ENCODE results near the gene IQSEC1. TPM values are rescaled to one million over a fixed set of nuclear protein-coding genes. Genes with fewer than 3 reads are reported as not detected.

The IQSEC1 gene
- total and polyA plus RNA-seq, 8 donors, result 24.9 to 57.0 (median 34.2) TPM

DNA sequence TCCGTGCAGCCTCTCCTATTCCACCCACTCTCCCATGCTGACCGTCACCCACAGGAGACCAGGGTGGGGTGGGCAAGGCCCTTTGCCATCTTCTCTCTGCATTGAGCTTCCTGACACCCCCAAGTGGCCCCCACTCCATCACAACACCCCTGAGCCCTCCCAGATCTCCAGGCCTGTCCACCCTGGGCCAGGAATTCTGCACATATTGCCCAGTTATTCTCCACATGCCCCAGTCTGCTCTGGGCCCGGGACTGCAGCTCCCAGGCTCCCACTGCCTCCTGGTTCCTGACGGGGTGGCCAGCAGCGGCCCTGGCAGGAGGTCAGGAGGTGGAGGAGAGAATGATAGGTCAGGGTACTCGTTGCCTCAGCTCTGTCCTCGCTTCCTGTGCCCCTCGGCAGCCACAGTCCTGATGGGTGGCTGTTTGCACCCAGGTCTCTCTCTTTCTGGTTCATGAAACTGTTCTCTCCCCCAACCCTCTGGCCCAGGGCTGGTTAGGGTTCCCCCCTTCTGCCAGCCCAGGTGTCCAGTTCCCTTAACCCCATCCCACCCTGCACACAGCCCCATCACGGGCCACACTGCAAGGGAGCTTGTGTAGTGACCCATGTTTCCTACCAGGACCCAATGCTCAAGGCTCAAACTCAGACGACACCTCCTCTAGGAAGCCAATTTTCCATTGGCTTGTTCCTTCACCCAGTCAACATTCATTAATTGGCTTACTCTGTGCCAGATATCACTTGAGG, 47.3 kb downstream of the IQSEC1 start:
- no peak for ATAC-seq
- Histone ChIP-seq H3K4me3 (no peak overlapping the region), H3K27me3 (no peaks in the 10 kb centered on the region), H3K4me1 (peaks cover 4 to 12% of the 10 kb centered on the region in 2 donors), H3K36me3 (no peaks in the 10 kb centered on the region), H3K27ac (no peak overlapping the region), H3K9me3 (no peaks in the 10 kb centered on the region)
- no peak for DNase-seq
- intact Hi-C loops (cut with DNase I), result no loop called here
- TF ChIP-seq, protein P1, sequence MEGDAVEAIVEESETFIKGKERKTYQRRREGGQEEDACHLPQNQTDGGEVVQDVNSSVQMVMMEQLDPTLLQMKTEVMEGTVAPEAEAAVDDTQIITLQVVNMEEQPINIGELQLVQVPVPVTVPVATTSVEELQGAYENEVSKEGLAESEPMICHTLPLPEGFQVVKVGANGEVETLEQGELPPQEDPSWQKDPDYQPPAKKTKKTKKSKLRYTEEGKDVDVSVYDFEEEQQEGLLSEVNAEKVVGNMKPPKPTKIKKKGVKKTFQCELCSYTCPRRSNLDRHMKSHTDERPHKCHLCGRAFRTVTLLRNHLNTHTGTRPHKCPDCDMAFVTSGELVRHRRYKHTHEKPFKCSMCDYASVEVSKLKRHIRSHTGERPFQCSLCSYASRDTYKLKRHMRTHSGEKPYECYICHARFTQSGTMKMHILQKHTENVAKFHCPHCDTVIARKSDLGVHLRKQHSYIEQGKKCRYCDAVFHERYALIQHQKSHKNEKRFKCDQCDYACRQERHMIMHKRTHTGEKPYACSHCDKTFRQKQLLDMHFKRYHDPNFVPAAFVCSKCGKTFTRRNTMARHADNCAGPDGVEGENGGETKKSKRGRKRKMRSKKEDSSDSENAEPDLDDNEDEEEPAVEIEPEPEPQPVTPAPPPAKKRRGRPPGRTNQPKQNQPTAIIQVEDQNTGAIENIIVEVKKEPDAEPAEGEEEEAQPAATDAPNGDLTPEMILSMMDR (IDR thresholded peaks at IDR 0.05), result no peak

GRCh38 chr3:13025090-13025489, 48.1 kb downstream of the IQSEC1 start:
- H3K4me3 ChIP-seq, result no peak overlapping the region
- DNase-seq (peak in 2 of 4 donors; percentile 76 to 81), ATAC-seq (peak; percentile 58)
- intact Hi-C loops (cut with DNase I), result no loop called here
- no peaks in the 10 kb centered on the region for H3K36me3 ChIP-seq
- no peaks in the 10 kb centered on the region for H3K9me3 ChIP-seq
- no peak overlapping the region for H3K27ac ChIP-seq
- TF ChIP-seq, protein P1 (IDR thresholded peaks at IDR 0.05), result no peak
- no peaks in the 10 kb centered on the region for H3K27me3 ChIP-seq
- peaks cover 4 to 16% of the 10 kb centered on the region in 2 donors for H3K4me1 ChIP-seq

- intact Hi-C loops (cut with DNase I), result no loop called here
- no peaks in the 10 kb centered on the region for H3K27me3 ChIP-seq
- H3K9me3 ChIP-seq, result no peaks in the 10 kb centered on the region
- ATAC-seq, result no peak
- no peaks in the 10 kb centered on the region for H3K36me3 ChIP-seq
- peaks cover 4 to 20% of the 10 kb centered on the region in 2 donors for H3K4me1 ChIP-seq
- H3K27ac ChIP-seq, result no peak overlapping the region
- H3K4me3 ChIP-seq, result no peak overlapping the region
- TF ChIP-seq, protein P1 (IDR thresholded peaks at IDR 0.05), result no peak
- DNase-seq, result no peak
These were observed 48.5 kb downstream of the IQSEC1 start for GRCh38 chr3:13024765-13025065.

DNA sequence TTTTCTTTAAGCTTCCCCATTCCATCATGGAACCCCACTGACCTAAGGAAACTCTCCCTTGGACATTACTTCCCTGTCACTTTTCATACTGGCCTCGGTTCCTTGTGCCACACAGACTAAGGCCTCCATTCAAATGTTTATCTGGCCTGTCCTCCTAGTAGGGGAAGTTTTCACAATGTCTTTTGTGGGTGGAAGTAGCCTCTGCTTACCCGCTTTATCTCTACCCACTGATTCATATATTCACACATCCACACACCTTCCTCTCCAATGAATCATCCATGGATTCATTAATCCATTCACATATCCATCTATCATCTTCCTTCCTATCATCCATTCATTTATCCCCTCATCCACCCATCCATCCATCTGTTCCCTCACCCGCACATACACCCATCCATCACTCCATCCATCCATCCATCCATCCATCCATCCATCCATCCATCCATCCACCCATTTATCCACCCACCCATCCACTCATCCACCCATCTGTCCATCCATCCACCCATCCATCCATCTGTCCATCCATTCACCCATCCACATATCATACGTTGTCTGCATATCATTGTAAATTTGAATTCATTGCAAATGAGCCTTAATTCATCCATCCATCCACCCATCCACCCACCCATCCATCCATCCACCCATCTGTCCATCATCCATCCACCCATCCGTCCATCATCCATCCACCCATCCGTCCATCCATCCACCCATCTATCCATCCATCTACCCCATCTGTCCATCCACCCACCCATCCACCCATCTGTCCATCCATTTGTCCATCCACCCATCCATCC, 49.1 kb downstream of the IQSEC1 start:
- Histone ChIP-seq H3K27ac (no peak overlapping the region), H3K4me3 (no peak overlapping the region)
- TF ChIP-seq, protein P1 (IDR thresholded peaks at IDR 0.05), result no peak

DNA sequence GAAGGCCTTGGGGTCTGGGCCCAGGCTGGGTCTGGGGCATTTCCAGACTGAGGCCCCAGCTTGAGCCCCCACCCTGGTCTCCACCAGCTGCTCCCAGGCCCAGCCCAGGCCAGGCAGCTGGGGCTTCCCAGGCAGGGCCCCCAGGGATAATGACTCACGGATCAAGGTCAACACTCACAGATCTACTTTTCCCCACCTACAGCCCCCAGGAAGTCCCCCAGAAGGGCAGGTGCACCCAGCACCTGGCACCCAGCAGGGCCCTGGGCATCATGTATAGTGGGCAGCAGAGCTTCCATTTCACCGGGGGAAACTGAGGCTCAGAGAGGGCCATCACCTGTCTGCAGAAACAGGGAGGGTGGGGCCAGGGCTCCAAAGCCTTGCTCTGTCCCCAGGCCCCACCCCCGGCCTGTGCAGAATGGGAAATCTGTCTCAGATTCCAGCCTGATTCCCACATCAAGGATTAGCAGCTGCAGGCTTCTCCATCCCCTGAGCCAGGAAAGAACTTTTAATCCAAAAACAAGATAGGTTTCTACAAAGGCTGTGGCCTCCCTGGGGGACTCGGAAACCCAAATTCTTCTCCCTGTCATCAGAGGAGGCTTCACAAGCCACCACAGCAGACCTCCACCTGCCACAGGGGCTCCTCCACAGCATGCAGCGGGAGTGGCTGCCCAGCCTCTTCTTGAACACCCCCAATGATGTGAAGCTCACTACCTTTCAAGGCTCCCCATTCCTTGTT, 49.8 kb downstream of the IQSEC1 start:
- H3K4me3 ChIP-seq, result no peak overlapping the region
- no peaks in the 10 kb centered on the region for H3K27me3 ChIP-seq
- no peak overlapping the region for H3K27ac ChIP-seq
- H3K4me1 ChIP-seq, result peaks cover 10 to 24% of the 10 kb centered on the region in 2 donors
- TF ChIP-seq, protein P1 (IDR thresholded peaks at IDR 0.05), result no peak
- no peak for ATAC-seq
- intact Hi-C loops (cut with DNase I), result no loop called here
- peak in 1 of 4 donors; percentile 31 for DNase-seq
- H3K36me3 ChIP-seq, result no peaks in the 10 kb centered on the region
- no peaks in the 10 kb centered on the region for H3K9me3 ChIP-seq

More for the DNA sequence above, 49.1 kb downstream of the IQSEC1 start:
- DNase-seq (peak in 1 of 4 donors; percentile 29), ATAC-seq (no peak)
- peaks cover 4 to 23% of the 10 kb centered on the region in 2 donors for H3K4me1 ChIP-seq
- H3K36me3 ChIP-seq, result no peaks in the 10 kb centered on the region
- H3K27me3 ChIP-seq, result no peaks in the 10 kb centered on the region
- intact Hi-C loops (cut with DNase I), result no loop called here
- no peaks in the 10 kb centered on the region for H3K9me3 ChIP-seq
